CD4-positive, alpha-beta T cell treated with Interleukin-6 for 4 hours (primary cell): ENCODE measurements around the gene UNC5C.
"Not testable (repeated sequence)": the region's sequence is repeated elsewhere in the genome, so short reads cannot be mapped to it uniquely, and the experiment has no call there.

Experiments
- DNase-seq: peaks from one replicate; pipeline ENCODE4 v3.0.0-alpha.2; 2020; ENCODE audit warnings: mixed read lengths

Gene UNC5C

GRCh38 chr4:95161781-95162469 lies 386.8 kb downstream of the UNC5C start:
- DNase-seq = no peak

GRCh38 chr4:95159384-95159783 lies 389.4 kb downstream of the UNC5C start:
- DNase-seq = no peak

- DNase-seq = no peak
Measured at GRCh38 chr4:95158626-95159025, 390.1 kb downstream of the UNC5C start.

- DNase-seq = no peak
Measured at GRCh38 chr4:95158045-95158444, 390.7 kb downstream of the UNC5C start.

GRCh38 chr4:95157596-95157995 lies 391.2 kb downstream of the UNC5C start:
- DNase-seq = no peak

GRCh38 chr4:95156452-95156765 lies 392.4 kb downstream of the UNC5C start:
- DNase-seq = no peak

- DNase-seq = no peak
Measured at GRCh38 chr4:95155759-95156451, 392.9 kb downstream of the UNC5C start.

- DNase-seq = no peak
Measured at GRCh38 chr4:95153182-95153581, 395.6 kb downstream of the UNC5C start.

- no peak for DNase-seq
Measured at GRCh38 chr4:95151255-95151654, 397.5 kb downstream of the UNC5C start.

GRCh38 chr4:95142932-95143331 lies 405.8 kb downstream of the UNC5C start:
- DNase-seq = no peak

GRCh38 chr4:95141361-95141760 lies 407.4 kb downstream of the UNC5C start:
- DNase-seq = no peak

GRCh38 chr4:95139424-95139823 lies 409.3 kb downstream of the UNC5C start:
- DNase-seq = not testable (repeated sequence)

- not testable (repeated sequence) for DNase-seq
Measured at GRCh38 chr4:95134016-95134415, 414.8 kb downstream of the UNC5C start.

- no peak for DNase-seq
Measured at GRCh38 chr4:95129821-95130311, 418.9 kb downstream of the UNC5C start.

GRCh38 chr4:95129031-95129430 lies 419.7 kb downstream of the UNC5C start:
- DNase-seq = no peak

- DNase-seq = no peak
Measured at GRCh38 chr4:95124906-95125504, 423.8 kb downstream of the UNC5C start.

- DNase-seq = no peak
Measured at GRCh38 chr4:95122001-95122400, 426.8 kb downstream of the UNC5C start.

- DNase-seq = no peak
Measured at GRCh38 chr4:95120456-95120855, 428.3 kb downstream of the UNC5C start.

- DNase-seq = no peak
Measured at GRCh38 chr4:95118497-95118896, 430.3 kb downstream of the UNC5C start.

- no peak for DNase-seq
Measured at GRCh38 chr4:95114521-95114920, 434.3 kb downstream of the UNC5C start.
